ENCODE results near the gene PSMF1. TPM values are rescaled to one million over a fixed set of nuclear protein-coding genes. Genes with fewer than 3 reads are reported as not detected.

The PSMF1 gene
- total RNA-seq, 1 experiment from 2014 or later, result 90.8 TPM

DNA sequence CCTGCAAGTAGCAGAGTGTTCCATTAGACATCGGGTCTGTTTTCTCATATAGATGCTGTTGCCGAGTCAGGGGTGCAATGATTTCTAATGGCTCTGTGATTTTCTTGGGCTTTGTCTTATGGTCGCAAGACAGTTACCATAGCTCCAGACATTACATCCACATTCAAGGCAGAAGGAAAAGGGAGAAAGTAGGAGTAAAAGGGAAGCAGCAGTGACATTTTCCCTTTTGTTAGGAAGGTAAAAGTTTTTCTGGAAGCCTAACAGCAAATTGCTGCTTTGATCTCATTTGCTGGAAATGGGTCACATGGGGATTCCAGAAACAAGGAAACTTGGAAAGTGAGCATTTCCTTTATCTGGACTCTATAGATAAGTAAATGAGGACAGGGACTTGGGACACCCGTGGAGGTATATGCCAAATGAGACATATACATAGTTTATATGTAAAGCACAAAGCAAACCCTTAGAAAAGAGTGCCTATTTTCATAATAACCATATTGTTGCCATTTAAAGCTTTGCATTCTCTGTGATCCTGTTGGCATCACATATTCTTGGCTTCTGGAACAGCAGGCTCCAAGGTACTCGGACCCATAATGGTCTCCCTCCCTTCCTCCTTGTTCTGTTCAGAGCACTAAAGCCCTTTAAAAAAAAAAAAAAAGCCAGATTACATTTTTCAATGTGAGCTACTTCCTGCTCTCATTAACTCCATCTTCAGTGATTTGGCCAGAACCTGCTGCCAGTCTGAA, 84.5 kb downstream of the PSMF1 start, which contains the start of gene C20orf202:
C20orf202 (plus strand) TSS at position 693 of the 743 bp plus-strand sequence. CDS start 132 bp downstream, outside the sequence.
- Histone ChIP-seq H4K5ac (ENCODE audit: insufficient read length, low read depth, low read length) (no peak within 1 kb of the TSS), H3K4me2 (ENCODE audit: insufficient read depth, insufficient read length, low read length) (no peak within 1 kb of the TSS), H3K14ac (ENCODE audit: insufficient read depth, low read length) (no peak within 1 kb of the TSS), H2AK5ac (ENCODE audit: insufficient read length, low read length) (no peak within 1 kb of the TSS), H4K20me1 (ENCODE audit: control insufficient read depth, insufficient read depth, insufficient read length) (no peaks in the 10 kb centered on the region), H4K91ac (ENCODE audit: insufficient read length, low read depth, low read length) (no peak within 1 kb of the TSS), H3K27ac (ENCODE audit: insufficient read length, low read depth, low read length) (no peak within 1 kb of the TSS), H3K23me2 (ENCODE audit: insufficient read length, low read depth, low read length, poor library complexity, severe bottlenecking) (no peaks in the 10 kb centered on the region), H3K79me1 (ENCODE audit: insufficient read depth, low read depth, low read length, poor library complexity, severe bottlenecking) (no peaks in the 10 kb centered on the region), H2BK20ac (ENCODE audit: low read depth, low read length, poor library complexity, severe bottlenecking) (no peak within 1 kb of the TSS), H3K56ac (ENCODE audit: insufficient read length, low read depth, low read length) (no peak within 1 kb of the TSS), H3T11ph (ENCODE audit: low read length) (no peak within 1 kb of the TSS), H4K8ac (replicated peaks; ENCODE audit: insufficient read length, low read depth, low read length) (no peak within 1 kb of the TSS), H2BK120ac (ENCODE audit: low read depth, low read length, poor library complexity, severe bottlenecking) (no peak within 1 kb of the TSS), H3K9me3 (ENCODE audit: control insufficient read depth, low read depth, low read length) (no peaks in the 10 kb centered on the region), H3K9ac (ENCODE audit: extremely low read depth, insufficient read length, low read length) (no peak within 1 kb of the TSS), H3K23ac (ENCODE audit: insufficient read length, low read depth, low read length) (no peak within 1 kb of the TSS), H2BK5ac (ENCODE audit: insufficient read length, low read length) (no peak within 1 kb of the TSS), H2BK12ac (ENCODE audit: insufficient read length, low read depth, low read length) (no peak within 1 kb of the TSS), H3K4me1 (ENCODE audit: insufficient read depth, low read length) (no peaks in the 10 kb centered on the region), H3K79me2 (ENCODE audit: insufficient read depth, low read length) (no peaks in the 10 kb centered on the region), H3K27me3 (ENCODE audit: insufficient read depth, low read length) (0 out of 2 replicates have a peak, but pooled peaks cover 3% of the 10 kb centered on the region), H3K18ac (ENCODE audit: insufficient read length, low read depth, low read length) (no peak within 1 kb of the TSS), H2AFZ (ENCODE audit: low read length) (no peak within 1 kb of the TSS), H2BK15ac (ENCODE audit: low read depth, low read length) (no peak within 1 kb of the TSS), H3K4ac (ENCODE audit: low read depth, low read length) (no peak within 1 kb of the TSS)
- H3K9me3 Mint-ChIP-seq, result no peaks in the 10 kb centered on the region
- peaks cover 18% of the 10 kb centered on the region for H3K27me3 Mint-ChIP-seq (ENCODE audit: low read depth)
- no CpG with 5 or more reads among the region's 5 CpGs for WGBS (ENCODE audit: extremely low coverage, insufficient read length, low lambda C conversion rate)
- H3K36me3 Mint-ChIP-seq (ENCODE audit: insufficient read depth in 1 of 3, low read depth in 3 of 3), result no peaks in the 10 kb centered on the region
- peak within 1 kb of the TSS in 1 of 3 experiments; percentile 89; a peak in 1 of 7 replicates for H3K27ac Mint-ChIP-seq
- no peak within 1 kb of the TSS for H3K4me3 Mint-ChIP-seq
- H3K4me1 Mint-ChIP-seq, result no peaks in the 10 kb centered on the region; a peak in 1 of 4 replicates
- TF ChIP-seq, protein P1, sequence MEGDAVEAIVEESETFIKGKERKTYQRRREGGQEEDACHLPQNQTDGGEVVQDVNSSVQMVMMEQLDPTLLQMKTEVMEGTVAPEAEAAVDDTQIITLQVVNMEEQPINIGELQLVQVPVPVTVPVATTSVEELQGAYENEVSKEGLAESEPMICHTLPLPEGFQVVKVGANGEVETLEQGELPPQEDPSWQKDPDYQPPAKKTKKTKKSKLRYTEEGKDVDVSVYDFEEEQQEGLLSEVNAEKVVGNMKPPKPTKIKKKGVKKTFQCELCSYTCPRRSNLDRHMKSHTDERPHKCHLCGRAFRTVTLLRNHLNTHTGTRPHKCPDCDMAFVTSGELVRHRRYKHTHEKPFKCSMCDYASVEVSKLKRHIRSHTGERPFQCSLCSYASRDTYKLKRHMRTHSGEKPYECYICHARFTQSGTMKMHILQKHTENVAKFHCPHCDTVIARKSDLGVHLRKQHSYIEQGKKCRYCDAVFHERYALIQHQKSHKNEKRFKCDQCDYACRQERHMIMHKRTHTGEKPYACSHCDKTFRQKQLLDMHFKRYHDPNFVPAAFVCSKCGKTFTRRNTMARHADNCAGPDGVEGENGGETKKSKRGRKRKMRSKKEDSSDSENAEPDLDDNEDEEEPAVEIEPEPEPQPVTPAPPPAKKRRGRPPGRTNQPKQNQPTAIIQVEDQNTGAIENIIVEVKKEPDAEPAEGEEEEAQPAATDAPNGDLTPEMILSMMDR (conservative IDR thresholded peaks at IDR 0.05), result no peak
- DNase-seq, result no peak
